ENCODE measurements around the gene NODAL.
A peak's percentile ranks its signal among the peaks of the same experiment; 100 is the strongest.

The NODAL gene

GRCh38 chr10:70462349-70462984 is 21.0 kb upstream of the NODAL start:
- DNase-seq (ENCODE audit: low spot score) = no peak

- DNase-seq (ENCODE audit: low spot score) = peak; percentile 30
These were observed 20.2 kb upstream of the NODAL start for GRCh38 chr10:70461397-70462348.

- DNase-seq (ENCODE audit: low spot score) = no peak
These were observed 18.5 kb upstream of the NODAL start for GRCh38 chr10:70459774-70460490.

GRCh38 chr10:70459061-70459773 is 17.7 kb upstream of the NODAL start:
- no peak for DNase-seq (ENCODE audit: low spot score)

- DNase-seq (ENCODE audit: low spot score) = peak; percentile 16
These were observed 17.0 kb upstream of the NODAL start for GRCh38 chr10:70458329-70459060.

GRCh38 chr10:70457759-70458305 is 16.4 kb upstream of the NODAL start:
- no peak for DNase-seq (ENCODE audit: low spot score)

GRCh38 chr10:70456164-70456563 is 14.7 kb upstream of the NODAL start:
- no peak for DNase-seq (ENCODE audit: low spot score)

- DNase-seq (ENCODE audit: low spot score) = no peak
These were observed 13.7 kb upstream of the NODAL start for GRCh38 chr10:70455213-70455630.

- no peak for DNase-seq (ENCODE audit: low spot score)
These were observed 6.8 kb upstream of the NODAL start for GRCh38 chr10:70448236-70448635.

- DNase-seq (ENCODE audit: low spot score) = no peak
These were observed 4.5 kb upstream of the NODAL start for GRCh38 chr10:70445718-70446657.

GRCh38 chr10:70444744-70445143 is 3.3 kb upstream of the NODAL start:
- no peak for DNase-seq (ENCODE audit: low spot score)

GRCh38 chr10:70442332-70442988 is 979 bp upstream of the NODAL start:
- DNase-seq (ENCODE audit: low spot score) = no peak

GRCh38 chr10:70441895-70442309 is 421 bp upstream of the NODAL start:
- no peak for DNase-seq (ENCODE audit: low spot score)

GRCh38 chr10:70440296-70441160 is 953 bp downstream of the NODAL start:
- DNase-seq (ENCODE audit: low spot score) = no peak

- no peak for DNase-seq (ENCODE audit: low spot score)
These were observed 3.8 kb downstream of the NODAL start for GRCh38 chr10:70437721-70438120.

GRCh38 chr10:70435241-70436085 is 6.0 kb downstream of the NODAL start:
- no peak for DNase-seq (ENCODE audit: low spot score)

- DNase-seq (ENCODE audit: low spot score) = no peak
These were observed 7.8 kb downstream of the NODAL start for GRCh38 chr10:70433581-70434280.

All from CD4-positive, alpha-beta T cell treated with Interleukin-15 for 4 hours (primary cell).